Stimulated activated CD4-positive, alpha-beta T cell treated with anti-CD3 and anti-CD28 coated beads, TNF-alpha, amount 100 ng/mL, for 4 hours (primary cell): ENCODE measurements around the gene FAM83F.

Experiments used
- DNase-seq, 3 experiments: peaks; one replicate each; pipeline ENCODE4 v3.0.0-alpha.2; 2020; ENCODE audit warnings: low read depth in 3 of 3

Gene FAM83F

DNA sequence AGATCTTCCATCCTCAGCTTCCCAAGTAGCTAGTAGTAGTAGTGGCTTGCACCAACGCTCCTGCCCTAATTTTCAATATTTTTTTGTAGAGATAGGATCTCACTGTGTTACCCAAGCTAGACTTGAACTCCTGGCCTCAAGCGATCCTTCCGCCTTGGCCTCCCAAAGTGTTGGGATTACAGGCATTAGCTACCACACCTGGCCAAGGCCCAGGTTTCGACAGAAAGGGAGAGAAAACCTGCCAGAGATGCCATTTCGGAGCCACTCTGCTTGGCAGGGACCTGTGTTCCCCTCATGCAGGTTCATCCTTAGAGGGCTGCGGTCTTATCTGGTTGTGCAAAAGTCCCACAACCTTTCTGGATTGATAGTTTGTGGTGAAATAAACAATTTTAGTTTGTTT, 41.4 kb downstream of the FAM83F start:
- DNase-seq = no peak

GRCh38 chr22:40036591-40037225, 42.0 kb downstream of the FAM83F start:
- no peak for DNase-seq

DNA sequence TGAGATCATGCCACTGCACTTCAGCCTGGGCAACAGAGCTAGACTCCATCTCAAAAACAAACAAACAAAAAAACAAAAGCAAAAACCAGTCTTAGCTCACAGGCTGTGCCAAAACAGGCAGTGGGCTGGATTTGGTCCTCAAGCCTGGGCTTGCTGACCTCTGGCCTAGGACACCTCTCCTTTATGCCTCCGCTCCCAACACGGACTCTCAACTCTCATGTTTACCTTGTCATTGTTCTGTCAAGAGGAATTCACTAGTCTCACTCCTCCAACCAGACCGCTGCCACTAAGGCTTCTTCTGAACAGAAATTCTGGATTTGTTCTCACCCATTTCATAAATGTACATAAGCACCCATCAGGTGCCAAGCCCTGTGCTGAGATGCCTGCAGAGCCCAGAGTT, 42.6 kb downstream of the FAM83F start:
- no peak for DNase-seq

DNA sequence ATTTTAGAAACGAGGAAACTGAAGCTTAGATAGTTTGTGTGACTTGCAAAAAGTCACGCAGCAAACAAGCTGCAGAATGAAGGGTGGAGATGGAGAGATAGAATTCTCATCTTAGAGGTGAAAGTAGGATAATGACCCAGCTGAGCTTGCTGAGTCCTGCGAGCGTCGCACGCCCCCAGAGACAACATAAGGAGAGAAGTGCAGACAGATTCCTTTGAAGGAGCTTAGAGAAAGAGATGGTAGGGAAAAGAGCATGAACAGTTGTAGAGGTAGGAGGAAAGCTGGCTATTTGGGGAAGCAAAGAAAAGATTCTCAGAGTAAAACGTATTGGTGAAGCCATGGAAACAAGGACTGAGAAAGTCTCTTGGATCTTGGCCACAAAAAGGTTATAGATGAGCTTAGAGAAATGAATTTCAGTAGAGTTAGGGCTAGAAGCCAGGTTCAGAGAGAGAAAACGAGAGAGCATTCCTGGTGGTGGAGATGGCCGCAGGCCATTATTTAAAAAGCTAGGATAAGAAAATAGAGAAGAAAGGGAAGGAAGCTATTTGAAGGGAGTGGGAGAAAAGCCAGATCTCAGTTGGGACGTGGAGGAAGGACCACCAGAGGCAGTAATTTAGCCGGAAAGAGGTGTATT, 44.8 kb downstream of the FAM83F start:
- no peak for DNase-seq

GRCh38 chr22:40040927-40041326, 46.2 kb downstream of the FAM83F start:
- DNase-seq = no peak

DNA sequence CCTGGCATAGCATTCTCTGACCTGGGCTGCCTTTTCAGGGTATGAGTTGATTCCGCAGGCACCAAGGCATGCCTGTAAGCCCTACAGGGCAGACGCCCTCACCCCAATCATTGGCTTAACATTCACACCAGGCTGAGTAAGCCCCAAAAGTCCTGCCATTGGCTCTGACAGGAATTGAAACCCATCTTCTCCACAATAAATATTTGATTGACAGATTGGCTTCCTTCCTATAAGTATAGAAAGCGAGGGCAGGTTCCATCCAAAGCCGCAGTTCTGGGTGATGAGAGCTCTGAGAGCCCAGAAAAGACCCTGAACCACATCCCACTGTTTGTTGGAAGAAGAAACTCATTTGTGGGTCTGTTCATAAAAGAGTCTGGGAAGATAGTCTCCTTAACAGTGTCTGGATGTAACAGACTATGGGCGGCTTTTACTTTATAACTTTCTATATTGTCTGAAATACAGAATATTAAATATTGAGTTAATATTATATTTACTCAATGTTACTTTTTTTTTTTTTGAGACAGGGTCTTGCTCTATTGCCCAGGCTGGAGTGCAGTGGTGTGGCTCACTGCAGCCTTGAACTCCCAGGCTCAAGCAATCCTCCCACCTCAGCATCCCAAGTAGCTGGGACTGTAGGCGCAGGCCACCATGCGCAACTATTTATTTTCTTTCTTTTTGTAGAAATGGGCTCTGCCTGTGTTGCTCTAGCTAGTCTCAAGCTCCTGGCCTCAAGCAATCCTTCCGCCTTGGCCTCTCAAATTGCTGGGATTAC, 46.8 kb downstream of the FAM83F start:
- no peak for DNase-seq

- DNase-seq = no peak
Observed at GRCh38 chr22:40042312-40042711, 47.6 kb downstream of the FAM83F start.

DNA sequence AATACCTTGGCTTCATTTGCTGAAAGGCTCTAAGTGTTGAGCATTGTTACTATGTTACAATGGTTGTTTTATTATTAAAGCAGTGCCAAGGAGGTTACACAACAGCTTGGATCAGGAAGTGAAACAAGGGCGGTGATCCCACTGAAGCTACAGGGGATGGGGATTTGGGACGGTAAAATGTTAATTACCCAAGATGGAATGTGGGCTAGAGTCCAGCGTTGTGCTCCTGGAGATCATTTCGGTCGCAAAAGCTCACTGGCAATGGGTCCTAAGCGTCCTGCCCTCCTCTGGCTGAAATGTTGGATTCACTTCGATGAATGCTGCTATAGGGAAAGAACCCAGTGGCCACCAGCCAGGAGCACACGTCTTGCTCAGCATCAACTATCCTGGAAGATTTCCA, 48.3 kb downstream of the FAM83F start:
- no peak for DNase-seq

GRCh38 chr22:40043793-40044101, 49.0 kb downstream of the FAM83F start:
- no peak for DNase-seq

DNA sequence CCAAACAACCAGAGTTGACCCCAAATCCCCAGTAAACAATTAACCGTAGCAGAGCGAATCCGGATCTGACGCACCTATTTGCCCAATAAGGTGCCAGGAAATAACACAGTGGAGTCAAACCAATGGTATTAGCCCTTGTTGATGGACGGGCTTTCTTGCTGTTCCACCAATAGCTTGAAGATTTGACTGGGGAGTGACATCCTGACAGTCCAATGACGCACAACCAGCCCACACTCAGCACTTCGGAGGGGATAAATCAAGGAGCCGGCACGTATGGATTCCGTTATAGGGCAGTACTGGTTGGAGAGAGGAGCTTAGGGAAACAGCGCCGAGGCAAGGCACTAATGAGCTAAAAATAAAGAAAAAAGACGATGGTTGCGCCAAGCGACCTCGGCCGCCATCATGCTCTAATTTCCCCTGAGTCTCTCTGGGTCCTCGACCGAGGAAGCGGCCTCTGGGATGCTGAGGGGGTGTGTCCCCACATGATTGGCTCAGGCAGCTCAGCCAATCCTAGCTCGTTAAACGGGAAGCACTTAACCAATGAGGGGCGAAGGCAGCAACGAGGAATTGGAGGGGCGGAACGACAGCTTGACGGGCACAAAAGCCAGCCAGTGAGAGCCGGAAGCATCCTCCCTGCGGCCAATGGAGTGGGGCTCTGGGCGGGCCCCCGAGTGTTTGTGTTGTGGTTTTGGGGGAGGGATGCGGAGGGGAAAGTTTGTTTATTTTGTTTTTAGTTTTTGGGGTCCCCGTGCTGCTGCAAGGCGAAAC, 49.5 kb downstream of the FAM83F start:
- DNase-seq = peak; percentile 95 to 98 (median 96)

GRCh38 chr22:40044870-40045834, 50.4 kb downstream of the FAM83F start:
- peak; percentile 47 to 54 (median 52) for DNase-seq

DNA sequence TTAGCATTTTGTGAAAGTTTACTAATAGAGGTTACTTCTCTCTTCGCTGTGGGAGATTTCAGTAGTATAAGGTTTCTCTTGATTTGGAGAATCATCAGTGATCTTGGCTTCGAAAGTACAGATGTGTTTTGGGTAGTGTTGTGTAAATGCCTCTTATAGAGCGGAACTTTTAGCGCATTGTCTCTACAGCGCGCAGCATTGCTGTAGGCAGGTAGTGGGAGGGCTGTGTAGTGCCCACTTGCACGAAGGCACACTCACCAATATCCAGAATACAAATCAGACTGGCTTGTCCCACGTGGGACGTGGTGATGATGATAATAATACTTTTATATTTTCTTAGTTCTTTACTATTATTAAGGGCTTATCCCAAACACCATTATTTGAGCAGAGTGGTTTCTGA, 51.4 kb downstream of the FAM83F start:
- DNase-seq = no peak

DNA sequence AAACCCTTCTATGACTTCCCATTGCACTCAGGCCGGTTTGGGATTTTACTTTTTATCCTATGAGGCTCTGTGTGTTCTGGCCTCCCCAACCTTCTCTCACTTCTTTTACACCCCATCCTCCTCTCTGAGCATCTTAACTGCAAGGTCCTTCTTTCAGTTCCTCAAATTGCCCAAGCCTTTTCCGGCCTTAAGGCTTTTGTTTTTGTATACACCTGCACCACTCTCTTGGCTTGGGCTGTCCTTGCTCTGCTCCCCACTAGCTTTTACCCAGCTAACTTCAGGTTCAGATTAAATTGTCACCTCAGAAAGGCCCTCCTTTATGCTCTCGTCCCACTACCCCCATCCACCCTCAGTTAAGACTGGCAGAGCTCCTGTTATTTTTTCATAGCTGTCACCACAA, 55.5 kb downstream of the FAM83F start:
- DNase-seq = no peak

GRCh38 chr22:40051322-40051721, 56.6 kb downstream of the FAM83F start:
- no peak for DNase-seq

DNA sequence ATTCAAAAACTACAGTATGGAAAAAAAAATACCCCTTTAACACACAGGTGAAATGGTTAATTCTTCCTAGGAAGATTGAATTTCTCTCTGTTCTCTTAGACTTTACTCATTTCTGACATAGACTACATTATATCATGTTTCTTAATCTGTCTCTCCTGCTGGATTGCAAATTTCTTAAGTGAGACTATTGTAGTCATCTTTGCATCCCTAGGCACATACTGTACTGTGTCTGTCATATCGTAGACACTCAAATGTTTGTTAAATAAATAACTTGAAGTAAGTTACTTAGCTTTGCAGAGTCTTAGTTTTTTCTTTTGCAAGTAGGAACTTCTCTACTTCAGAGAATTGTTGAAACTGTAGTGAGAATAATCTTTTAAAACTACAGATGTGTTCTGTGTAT, 58.7 kb downstream of the FAM83F start:
- DNase-seq = no peak

DNA sequence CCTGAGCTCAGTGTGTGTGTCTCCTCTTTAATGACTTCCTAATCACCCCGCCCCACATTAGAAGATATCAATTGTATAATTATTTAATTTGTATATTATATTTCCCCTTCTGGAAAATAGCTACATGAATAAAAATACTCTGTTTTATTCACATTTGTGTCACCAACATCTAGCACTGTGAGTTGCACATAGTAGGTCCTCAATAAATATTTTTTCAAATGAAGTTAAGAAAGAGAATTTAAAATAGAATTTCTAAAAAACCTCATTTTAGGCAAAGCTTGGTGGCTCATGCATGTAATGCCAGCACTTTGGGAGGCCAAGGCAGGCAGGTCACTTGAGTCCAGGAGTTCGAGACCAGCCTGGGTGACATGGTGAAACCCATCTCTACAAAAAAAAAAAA, 59.7 kb downstream of the FAM83F start:
- no peak for DNase-seq

GRCh38 chr22:40055143-40055883, 60.6 kb downstream of the FAM83F start:
- no peak for DNase-seq

DNA sequence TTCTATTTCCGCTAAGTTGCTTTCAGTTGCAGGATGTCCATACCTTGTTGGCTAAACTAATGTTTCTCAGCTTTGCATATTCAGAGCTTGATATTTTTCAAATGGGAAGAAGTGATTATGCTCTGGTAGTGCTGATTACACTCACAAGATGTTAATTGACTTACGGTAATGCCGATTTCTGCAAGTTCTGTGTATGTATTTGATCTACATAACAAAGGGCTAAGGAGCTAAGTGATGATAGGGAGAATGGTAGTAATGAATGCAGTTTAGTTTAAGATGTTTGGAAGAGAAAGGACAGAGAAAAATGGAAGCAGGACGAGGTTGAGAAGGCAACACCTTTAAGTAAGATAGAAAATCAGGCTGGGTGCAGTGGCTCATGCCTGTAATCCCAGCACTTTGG, 61.4 kb downstream of the FAM83F start:
- DNase-seq = no peak

DNA sequence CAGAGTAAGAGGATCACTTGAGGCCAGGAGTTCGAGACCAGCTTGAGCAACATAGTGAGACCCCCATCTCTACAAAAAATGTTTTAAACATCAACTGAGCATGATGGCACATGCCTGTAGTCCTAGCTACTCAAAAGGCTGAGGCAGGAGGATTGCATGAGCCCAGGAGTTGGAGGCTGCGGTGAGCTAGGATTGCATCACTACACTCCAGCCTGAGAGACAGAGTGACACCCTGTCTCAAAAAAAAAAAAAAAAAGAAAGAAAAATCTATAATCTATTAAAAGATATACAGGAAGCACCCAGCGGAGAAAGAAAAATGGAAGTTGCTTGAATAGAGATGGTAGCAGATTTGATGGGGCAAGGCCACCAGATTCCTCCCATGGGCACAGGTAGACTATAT, 61.8 kb downstream of the FAM83F start:
- DNase-seq = no peak

- no peak for DNase-seq
Observed at GRCh38 chr22:40057652-40058051, 62.9 kb downstream of the FAM83F start.

- DNase-seq = no peak
Observed at GRCh38 chr22:40058265-40058664, 63.5 kb downstream of the FAM83F start.
